H1 (cell line): ENCODE measurements around the gene TCAP. TPM values are rescaled to one million over a fixed set of nuclear protein-coding genes. Genes with fewer than 3 reads are reported as not detected.
A peak's percentile ranks its signal among the peaks of the same experiment; 100 is the strongest.

ENCODE experiments used
- CTCF ChIA-PET: fragments of 300-600 bp; sonication (Branson Sonifier 250); formaldehyde crosslinking; loops from one replicate; lab custom pipeline; 2021; ENCODE audit not compliant: partially characterized antibody; lab: Charles Lee
- POLR2A ChIA-PET: fragments of 300-600 bp; sonication (Branson Sonifier 250); formaldehyde crosslinking; loops from one replicate; lab custom pipeline; 2021; ENCODE audit warnings: inconsistent platforms; ENCODE audit not compliant: partially characterized antibody; lab: Charles Lee
- DNase-seq, 2 experiments: peaks; one replicate each; pipeline versions ENCODE4 v3.0.0 to v3.0.0-alpha.2; 2010 to 2022; ENCODE audit warnings: low spot score in 2 of 2, low read depth in 1 of 2, mixed read lengths in 1 of 2
- FAIRE-seq: peaks from 2 replicates; lab custom pipeline; 2011; peaks lifted over from hg19 to GRCh38; lab: Jason Lieb, UNC
- H2AFZ ChIP-seq: 2 replicates; pipeline ENCODE4 v1.8.1; 2012; ENCODE audit warnings: low read length, inconsistent platforms
- H2AK5ac ChIP-seq: 2 replicates; pipeline ENCODE4 v1.6.1; 2013; ENCODE audit warnings: low read depth, low read length
- H2BK120ac ChIP-seq: replicated peaks from 2 replicates; pipeline ENCODE3; 2013; ENCODE audit warnings: low read depth, low read length, inconsistent platforms
- H2BK12ac ChIP-seq: 2 replicates; pipeline ENCODE4 v1.6.1; 2013; ENCODE audit warnings: low read depth, low read length
- H2BK15ac ChIP-seq: 2 replicates; pipeline ENCODE4 v1.6.1; 2013; ENCODE audit warnings: low read length
- H2BK20ac ChIP-seq: 2 replicates; pipeline ENCODE4 v1.6.1; 2013; ENCODE audit warnings: low read length
- H2BK5ac ChIP-seq: 2 replicates; pipeline ENCODE4 v1.6.1; 2013; ENCODE audit warnings: low read depth, low read length
- H3K14ac ChIP-seq: 2 replicates; pipeline ENCODE4 v1.6.1; 2013; ENCODE audit warnings: inconsistent platforms; ENCODE audit not compliant: insufficient read length
- H3K18ac ChIP-seq: 2 replicates; pipeline ENCODE4 v1.6.1; 2013; ENCODE audit warnings: low read length; ENCODE audit errors: extremely low read depth
- H3K23ac ChIP-seq: 2 replicates; pipeline ENCODE4 v1.6.1; 2013; ENCODE audit warnings: inconsistent platforms; ENCODE audit not compliant: insufficient read length
- H3K23me2 ChIP-seq: 2 replicates; pipeline ENCODE4 v1.6.1; 2013; ENCODE audit warnings: low read depth, low read length
- H3K27ac ChIP-seq: 2 replicates; pipeline ENCODE4 v1.6.1; 2011; ENCODE audit warnings: low read depth, low read length, inconsistent platforms
- H3K27me3 ChIP-seq, 4 experiments: replicated peaks in 1 of 4; 1 replicate in 1 of 4; 2 replicates in 3 of 4; pipeline versions ENCODE4 v1.6.1 to v1.8.1; 2011 to 2013; ENCODE audit warnings: low read length in 3 of 4, mild to moderate bottlenecking in 3 of 4, inconsistent platforms in 2 of 4, mixed read lengths in 2 of 4, moderate library complexity in 1 of 4; ENCODE audit not compliant: control insufficient read depth in 3 of 4, insufficient read depth in 3 of 4; ENCODE audit errors: extremely low read depth in 1 of 4
- H3K36me3 ChIP-seq, 4 experiments: 2 replicates each; pipeline versions ENCODE4 v1.6.1 to v1.8.1; 2011 to 2013; ENCODE audit warnings: mild to moderate bottlenecking in 4 of 4, low read length in 3 of 4, moderate library complexity in 2 of 4, control low read depth in 1 of 4, inconsistent platforms in 1 of 4; ENCODE audit not compliant: insufficient read depth in 4 of 4, control insufficient read depth in 2 of 4
- H3K4ac ChIP-seq: replicated peaks from 2 replicates; pipeline ENCODE3; 2013; ENCODE audit warnings: low read length, low read depth, mixed read lengths, inconsistent platforms; ENCODE audit not compliant: insufficient read length
- H3K4me1 ChIP-seq, 4 experiments: replicated peaks in 1 of 4; 1 replicate in 1 of 4; 2 replicates in 3 of 4; pipeline versions ENCODE4 v1.6.1 to v1.8.1; 2011 to 2013; ENCODE audit warnings: low read length in 3 of 4, inconsistent platforms in 2 of 4, mixed read lengths in 1 of 4; ENCODE audit not compliant: insufficient read depth in 4 of 4, control insufficient read depth in 3 of 4
- H3K4me2 ChIP-seq, 2 experiments: 2 replicates each; pipeline versions ENCODE4 v1.6.1 to v1.8.1; 2011 to 2013; ENCODE audit warnings: low read depth in 2 of 2, low read length in 2 of 2, control low read depth in 1 of 2, inconsistent platforms in 1 of 2, mild to moderate bottlenecking in 1 of 2; ENCODE audit not compliant: insufficient read depth in 1 of 2
- H3K4me3 ChIP-seq, 4 experiments: fragments of 200-600, 300-600 bp in 1 of 4; sonication (generic), shearing (Covaris generic), sonication (Bioruptor Twin) in 1 of 4; 2 replicates each; pipeline versions ENCODE4 v1.5.1 to v1.8.1; 2011 to 2016; ENCODE audit warnings: low read length in 4 of 4, low read depth in 3 of 4, control low read depth in 2 of 4, inconsistent platforms in 2 of 4, mild to moderate bottlenecking in 2 of 4, mixed read lengths in 1 of 4, moderate library complexity in 1 of 4; ENCODE audit not compliant: insufficient read depth in 2 of 4; ENCODE audit errors: extremely low read depth in 1 of 4
- H3K56ac ChIP-seq: replicated peaks from 2 replicates; pipeline ENCODE3; 2013; ENCODE audit warnings: low read depth, mild to moderate bottlenecking, mixed read lengths, low read length, inconsistent platforms; ENCODE audit not compliant: insufficient read length
- H3K79me1 ChIP-seq: 2 replicates; pipeline ENCODE4 v1.6.1; 2013; ENCODE audit warnings: low read depth, low read length, control low read depth
- H3K79me2 ChIP-seq, 2 experiments: 2 replicates each; pipeline versions ENCODE4 v1.6.1 to v1.8.1; 2012 to 2013; ENCODE audit warnings: low read length in 2 of 2, mild to moderate bottlenecking in 2 of 2, inconsistent platforms in 1 of 2; ENCODE audit not compliant: insufficient read depth in 2 of 2, control insufficient read depth in 1 of 2
- H3K9ac ChIP-seq, 4 experiments: replicated peaks in 1 of 4; 1 replicate in 1 of 4; 2 replicates in 3 of 4; pipeline versions ENCODE4 v1.6.1 to v1.8.1; 2011 to 2013; ENCODE audit warnings: low read depth in 3 of 4, low read length in 3 of 4, control low read depth in 2 of 4, mild to moderate bottlenecking in 2 of 4, moderate library complexity in 2 of 4, inconsistent platforms in 1 of 4; ENCODE audit errors: extremely low read depth in 1 of 4
- H3K9me3 ChIP-seq, 2 experiments: 2 replicates each; pipeline versions ENCODE4 v1.6.1 to v1.8.1; 2012 to 2013; ENCODE audit warnings: mild to moderate bottlenecking in 2 of 2, moderate library complexity in 2 of 2, control low read depth in 1 of 2, inconsistent platforms in 1 of 2, low read depth in 1 of 2, low read length in 1 of 2, mixed read lengths in 1 of 2; ENCODE audit not compliant: insufficient read depth in 2 of 2
- H4K20me1 ChIP-seq, 2 experiments: replicated peaks in 1 of 2; 2 replicates each; pipeline versions ENCODE3 to v1.8.1; 2011 to 2013; ENCODE audit warnings: inconsistent platforms in 2 of 2, low read length in 2 of 2, mild to moderate bottlenecking in 1 of 2; ENCODE audit not compliant: insufficient read depth in 2 of 2, control insufficient read depth in 1 of 2
- H4K5ac ChIP-seq: 2 replicates; pipeline ENCODE4 v1.6.1; 2013; ENCODE audit warnings: low read length, low read depth, mixed read lengths, inconsistent platforms; ENCODE audit not compliant: insufficient read length
- H4K8ac ChIP-seq: 2 replicates; pipeline ENCODE4 v1.8.0; 2013; ENCODE audit warnings: mild to moderate bottlenecking, moderate library complexity, low read length, inconsistent platforms; ENCODE audit not compliant: insufficient read depth; ENCODE audit errors: extremely low read depth
- H4K91ac ChIP-seq: replicated peaks from 2 replicates; pipeline ENCODE3; 2013; ENCODE audit warnings: low read length, mixed read lengths, inconsistent platforms; ENCODE audit not compliant: insufficient read length
- ASH2L ChIP-seq: fragments of 200-600, 300-600 bp; sonication (generic); IDR thresholded peaks from one replicate; pipeline ENCODE4 v1.7.1; 2017; ENCODE audit warnings: low read length
- BRCA1 ChIP-seq: IDR thresholded peaks from 2 replicates; pipeline ENCODE4 v1.6.1; 2012; ENCODE audit warnings: low read depth, low read length, improper control_type of control experiment
- EZH2 ChIP-seq: fragments of 200-600 bp; sonication (generic); IDR thresholded peaks from 2 replicates; pipeline ENCODE4 v1.7.1; 2012; ENCODE audit warnings: low read depth, mild to moderate bottlenecking, moderate library complexity, low read length, inconsistent platforms; ENCODE audit not compliant: severe bottlenecking
- NRF1 ChIP-seq: IDR thresholded peaks from 2 replicates; pipeline ENCODE4 v1.6.1; 2011; ENCODE audit warnings: mild to moderate bottlenecking, low read depth, low read length, improper control_type of control experiment
- RFX5 ChIP-seq: IDR thresholded peaks from 2 replicates; pipeline ENCODE4 v1.6.1; 2011; ENCODE audit warnings: low read depth, low read length, improper control_type of control experiment, borderline replicate concordance
- SP1 ChIP-seq: IDR thresholded peaks from 2 replicates; pipeline ENCODE4 v1.6.1; 2011; ENCODE audit warnings: low read depth, low read length
- SP2 ChIP-seq: IDR thresholded peaks from 2 replicates; pipeline ENCODE4 v1.6.1; 2012; ENCODE audit warnings: mild to moderate bottlenecking, low read length, inconsistent platforms
- TAF1 ChIP-seq: IDR thresholded peaks from 2 replicates; pipeline ENCODE4 v1.6.1; 2011; ENCODE audit warnings: mild to moderate bottlenecking, low read depth, low read length
- YY1 ChIP-seq: IDR thresholded peaks from 2 replicates; pipeline ENCODE4 v1.6.1; 2011; ENCODE audit warnings: low read depth, mild to moderate bottlenecking, low read length
- whole genome bisulfite sequencing, 2 experiments: shearing (Covaris generic) in 1 of 2; methylation state at CpG; one replicate each; pipeline versions ENCODE4 v1.1.6 to v1.1.7; 2013 to 2015; ENCODE audit warnings: low lambda C conversion rate in 2 of 2, mixed read lengths in 2 of 2, inconsistent platforms in 1 of 2, low coverage in 1 of 2, missing lambda C conversion rate in 1 of 2; ENCODE audit not compliant: insufficient replicate concordance in 2 of 2, insufficient coverage in 1 of 2, insufficient read length in 1 of 2; ENCODE audit errors: extremely low coverage in 1 of 2, missing lambda C conversion rate in 1 of 2; 5-methylcytosine and 5-hydroxymethylcytosine counted together
- polyA plus RNA-seq, 7 experiments: library from polyadenylated mRNA; depleted of rRNA in 3 of 7; stranded (reverse) in 5 of 7; unstranded in 2 of 7; fragments of >200 nt in 5 of 7; fragments of 200-250 nt in 2 of 7; gene quantifications; 1 replicate in 5 of 7; 2 replicates in 1 of 7; 4 replicates in 1 of 7; pipeline versions ENCODE4 v1.2.1 to v1.2.3, GENCODE V29; 2011 to 2013; ENCODE audit warnings: missing spikeins in 2 of 7, mixed read lengths in 2 of 7
- total RNA-seq: library from RNA; stranded (reverse); fragmentation: NEBNext Ultra II Directional; extraction: Animal tissue kit (Norgen Biotek cat#: 25700); gene quantifications from 2 replicates; pipeline ENCODE4 v1.2.1, GENCODE V29; 2021

The TCAP gene
- total and polyA plus RNA-seq, 2 of the 8 experiments (the other 6 are each of a cell fraction or from before 2014, with no cell fraction given): 0.82 to 1.4 TPM

DNA sequence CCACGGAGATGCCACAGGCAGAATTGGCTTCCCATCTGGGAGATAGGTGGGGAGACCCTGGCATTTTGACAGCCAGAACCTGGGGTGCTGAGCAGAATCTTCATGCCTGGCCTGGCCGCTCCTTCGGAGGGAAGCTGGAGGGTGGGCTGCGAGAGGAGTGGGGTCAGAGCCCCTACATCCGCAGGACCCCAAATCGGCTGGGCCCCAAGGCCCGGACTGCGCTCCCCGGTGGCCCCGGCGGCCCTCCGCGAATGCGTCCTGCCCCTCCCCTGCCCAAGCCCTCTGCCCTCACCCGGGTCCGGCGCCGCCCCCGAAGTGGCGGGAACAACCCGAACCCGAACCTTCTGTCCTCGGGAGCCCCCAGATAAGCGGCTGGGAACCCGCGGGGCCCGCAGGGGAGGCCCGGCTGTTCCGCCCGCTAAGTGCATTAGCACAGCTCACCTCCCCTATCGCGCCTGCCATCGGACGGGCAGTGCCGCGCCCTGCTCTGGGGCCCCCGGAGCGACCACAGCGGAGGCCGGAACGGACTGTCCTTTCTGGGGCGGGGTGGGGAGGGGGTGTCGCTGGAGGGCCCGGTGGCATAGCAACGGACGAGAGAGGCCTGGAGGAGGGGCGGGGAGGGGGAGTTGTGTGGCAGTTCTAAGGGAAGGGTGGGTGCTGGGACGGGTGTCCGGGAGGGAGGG, 2.3 kb downstream of the TCAP start:
- DNase-seq (peak in 1 of 2 experiments; percentile 74), FAIRE-seq (no peak)
- H2BK20ac ChIP-seq: no peak overlapping the region
- H4K5ac ChIP-seq: no peak overlapping the region
- H2BK5ac ChIP-seq: no peak overlapping the region
- H3K23me2 ChIP-seq: peaks cover 11% of the 10 kb centered on the region; the same call in 1 of the 2 replicates
- H4K91ac ChIP-seq: no peak overlapping the region
- WGBS, 2 experiments: 20% methylated on average over 10 of the region's 49 CpGs; no CpG with 5 or more reads in 1 of the 2 experiments
- H3K36me3 ChIP-seq: no peaks in the 10 kb centered on the region; a peak in 1 of 8 replicates
- no peak overlapping the region for H3K56ac ChIP-seq
- ChIA-PET CTCF (interaction anchor here (1.0 to 52.4 kb wide), 9 partner anchors 15 to 141 kb away, joined by 3 to 1885 read pairs (median 4); partner anchors contain the start of genes ERBB2, MIEN1, PGAP3 and PPP1R1B), POLR2A (interaction anchor here (0.7 to 32.5 kb wide), 8 partner anchors 14 to 47 kb away, joined by 3 to 708 read pairs (median 6); partner anchors contain the start of genes ERBB2, PGAP3 and STARD3)
- no peak overlapping the region for H2AFZ ChIP-seq
- H3K79me1 ChIP-seq: no peaks in the 10 kb centered on the region
- peaks cover 0 to 2% of the 10 kb centered on the region in 2 experiments for H4K20me1 ChIP-seq
- peak overlapping the region; percentile 32 for H3K4ac ChIP-seq
- peaks cover 0 to 25% (median 6%) of the 10 kb centered on the region in 4 experiments; a peak in 4 of 7 replicates for H3K27me3 ChIP-seq
- H3K79me2 ChIP-seq: no peaks in the 10 kb centered on the region
- H4K8ac ChIP-seq: peak overlapping the region; percentile 30
- H3K4me3 ChIP-seq: peak overlapping the region; percentile 29 to 67 (median 32); a peak in 7 of 8 replicates
- peak overlapping the region in 1 of 4 experiments; percentile 36; a peak in 2 of 7 replicates for H3K9ac ChIP-seq
- peak overlapping the region; percentile 84; the same call in 1 of the 2 replicates for H2BK12ac ChIP-seq
- no peak overlapping the region for H2AK5ac ChIP-seq
- no peak overlapping the region for H3K14ac ChIP-seq
- H3K4me2 ChIP-seq: peak overlapping the region; percentile 70 to 79
- no peak overlapping the region for H3K23ac ChIP-seq
- no peak overlapping the region for H3K27ac ChIP-seq
- peaks cover 0 to 50% (median 43%) of the 10 kb centered on the region in 4 experiments; a peak in 6 of 7 replicates for H3K4me1 ChIP-seq
- TF ChIP-seq YY1 (no peak), RFX5 (no peak), SP1 (no peak), SP2 (no peak), EZH2 (peak; percentile 40), NRF1 (no peak), TAF1 (no peak), ASH2L (no peak), BRCA1 (no peak)
- no peaks in the 10 kb centered on the region for H3K9me3 ChIP-seq
- peak overlapping the region; percentile 95; the same call in 1 of the 2 replicates for H2BK15ac ChIP-seq
- no peak overlapping the region for H2BK120ac ChIP-seq
- peak overlapping the region; percentile 60 for H3K18ac ChIP-seq
